H1 (cell line): ENCODE results near the gene FAM83G. TPM values are rescaled to one million over a fixed set of nuclear protein-coding genes. Genes with fewer than 3 reads are reported as not detected.

Experiments
- CTCF ChIA-PET: fragments of 300-600 bp; sonication (Branson Sonifier 250); formaldehyde crosslinking; loops from one replicate; lab custom pipeline; 2021; ENCODE audit not compliant: partially characterized antibody; lab: Charles Lee
- POLR2A ChIA-PET: fragments of 300-600 bp; sonication (Branson Sonifier 250); formaldehyde crosslinking; loops from one replicate; lab custom pipeline; 2021; ENCODE audit warnings: inconsistent platforms; ENCODE audit not compliant: partially characterized antibody; lab: Charles Lee
- DNase-seq, 2 experiments: peaks; one replicate each; pipeline versions ENCODE4 v3.0.0 to v3.0.0-alpha.2; 2010 to 2022; ENCODE audit warnings: low spot score in 2 of 2, low read depth in 1 of 2, mixed read lengths in 1 of 2
- FAIRE-seq: peaks from 2 replicates; lab custom pipeline; 2011; peaks lifted over from hg19 to GRCh38; lab: Jason Lieb, UNC
- H2AFZ ChIP-seq: 2 replicates; pipeline ENCODE4 v1.8.1; 2012; ENCODE audit warnings: low read length, inconsistent platforms
- H2AK5ac ChIP-seq: 2 replicates; pipeline ENCODE4 v1.6.1; 2013; ENCODE audit warnings: low read depth, low read length
- H2BK120ac ChIP-seq: replicated peaks from 2 replicates; pipeline ENCODE3; 2013; ENCODE audit warnings: low read depth, low read length, inconsistent platforms
- H2BK12ac ChIP-seq: 2 replicates; pipeline ENCODE4 v1.6.1; 2013; ENCODE audit warnings: low read depth, low read length
- H2BK15ac ChIP-seq: 2 replicates; pipeline ENCODE4 v1.6.1; 2013; ENCODE audit warnings: low read length
- H2BK20ac ChIP-seq: 2 replicates; pipeline ENCODE4 v1.6.1; 2013; ENCODE audit warnings: low read length
- H2BK5ac ChIP-seq: 2 replicates; pipeline ENCODE4 v1.6.1; 2013; ENCODE audit warnings: low read depth, low read length
- H3K14ac ChIP-seq: 2 replicates; pipeline ENCODE4 v1.6.1; 2013; ENCODE audit warnings: inconsistent platforms; ENCODE audit not compliant: insufficient read length
- H3K18ac ChIP-seq: 2 replicates; pipeline ENCODE4 v1.6.1; 2013; ENCODE audit warnings: low read length; ENCODE audit errors: extremely low read depth
- H3K23ac ChIP-seq: 2 replicates; pipeline ENCODE4 v1.6.1; 2013; ENCODE audit warnings: inconsistent platforms; ENCODE audit not compliant: insufficient read length
- H3K23me2 ChIP-seq: 2 replicates; pipeline ENCODE4 v1.6.1; 2013; ENCODE audit warnings: low read depth, low read length
- H3K27ac ChIP-seq: 2 replicates; pipeline ENCODE4 v1.6.1; 2011; ENCODE audit warnings: low read depth, low read length, inconsistent platforms
- H3K27me3 ChIP-seq, 4 experiments: replicated peaks in 1 of 4; 1 replicate in 1 of 4; 2 replicates in 3 of 4; pipeline versions ENCODE4 v1.6.1 to v1.8.1; 2011 to 2013; ENCODE audit warnings: low read length in 3 of 4, mild to moderate bottlenecking in 3 of 4, inconsistent platforms in 2 of 4, mixed read lengths in 2 of 4, moderate library complexity in 1 of 4; ENCODE audit not compliant: control insufficient read depth in 3 of 4, insufficient read depth in 3 of 4; ENCODE audit errors: extremely low read depth in 1 of 4
- H3K36me3 ChIP-seq, 4 experiments: 2 replicates each; pipeline versions ENCODE4 v1.6.1 to v1.8.1; 2011 to 2013; ENCODE audit warnings: mild to moderate bottlenecking in 4 of 4, low read length in 3 of 4, moderate library complexity in 2 of 4, control low read depth in 1 of 4, inconsistent platforms in 1 of 4; ENCODE audit not compliant: insufficient read depth in 4 of 4, control insufficient read depth in 2 of 4
- H3K4ac ChIP-seq: replicated peaks from 2 replicates; pipeline ENCODE3; 2013; ENCODE audit warnings: low read length, low read depth, mixed read lengths, inconsistent platforms; ENCODE audit not compliant: insufficient read length
- H3K4me1 ChIP-seq, 4 experiments: replicated peaks in 1 of 4; 1 replicate in 1 of 4; 2 replicates in 3 of 4; pipeline versions ENCODE4 v1.6.1 to v1.8.1; 2011 to 2013; ENCODE audit warnings: low read length in 3 of 4, inconsistent platforms in 2 of 4, mixed read lengths in 1 of 4; ENCODE audit not compliant: insufficient read depth in 4 of 4, control insufficient read depth in 3 of 4
- H3K4me2 ChIP-seq, 2 experiments: 2 replicates each; pipeline versions ENCODE4 v1.6.1 to v1.8.1; 2011 to 2013; ENCODE audit warnings: low read depth in 2 of 2, low read length in 2 of 2, control low read depth in 1 of 2, inconsistent platforms in 1 of 2, mild to moderate bottlenecking in 1 of 2; ENCODE audit not compliant: insufficient read depth in 1 of 2
- H3K4me3 ChIP-seq, 4 experiments: fragments of 200-600, 300-600 bp in 1 of 4; sonication (generic), shearing (Covaris generic), sonication (Bioruptor Twin) in 1 of 4; 2 replicates each; pipeline versions ENCODE4 v1.5.1 to v1.8.1; 2011 to 2016; ENCODE audit warnings: low read length in 4 of 4, low read depth in 3 of 4, control low read depth in 2 of 4, inconsistent platforms in 2 of 4, mild to moderate bottlenecking in 2 of 4, mixed read lengths in 1 of 4, moderate library complexity in 1 of 4; ENCODE audit not compliant: insufficient read depth in 2 of 4; ENCODE audit errors: extremely low read depth in 1 of 4
- H3K56ac ChIP-seq: replicated peaks from 2 replicates; pipeline ENCODE3; 2013; ENCODE audit warnings: low read depth, mild to moderate bottlenecking, mixed read lengths, low read length, inconsistent platforms; ENCODE audit not compliant: insufficient read length
- H3K79me1 ChIP-seq: 2 replicates; pipeline ENCODE4 v1.6.1; 2013; ENCODE audit warnings: low read depth, low read length, control low read depth
- H3K79me2 ChIP-seq, 2 experiments: 2 replicates each; pipeline versions ENCODE4 v1.6.1 to v1.8.1; 2012 to 2013; ENCODE audit warnings: low read length in 2 of 2, mild to moderate bottlenecking in 2 of 2, inconsistent platforms in 1 of 2; ENCODE audit not compliant: insufficient read depth in 2 of 2, control insufficient read depth in 1 of 2
- H3K9ac ChIP-seq, 4 experiments: replicated peaks in 1 of 4; 1 replicate in 1 of 4; 2 replicates in 3 of 4; pipeline versions ENCODE4 v1.6.1 to v1.8.1; 2011 to 2013; ENCODE audit warnings: low read depth in 3 of 4, low read length in 3 of 4, control low read depth in 2 of 4, mild to moderate bottlenecking in 2 of 4, moderate library complexity in 2 of 4, inconsistent platforms in 1 of 4; ENCODE audit errors: extremely low read depth in 1 of 4
- H3K9me3 ChIP-seq, 2 experiments: 2 replicates each; pipeline versions ENCODE4 v1.6.1 to v1.8.1; 2012 to 2013; ENCODE audit warnings: mild to moderate bottlenecking in 2 of 2, moderate library complexity in 2 of 2, control low read depth in 1 of 2, inconsistent platforms in 1 of 2, low read depth in 1 of 2, low read length in 1 of 2, mixed read lengths in 1 of 2; ENCODE audit not compliant: insufficient read depth in 2 of 2
- H4K20me1 ChIP-seq, 2 experiments: replicated peaks in 1 of 2; 2 replicates each; pipeline versions ENCODE3 to v1.8.1; 2011 to 2013; ENCODE audit warnings: inconsistent platforms in 2 of 2, low read length in 2 of 2, mild to moderate bottlenecking in 1 of 2; ENCODE audit not compliant: insufficient read depth in 2 of 2, control insufficient read depth in 1 of 2
- H4K5ac ChIP-seq: 2 replicates; pipeline ENCODE4 v1.6.1; 2013; ENCODE audit warnings: low read length, low read depth, mixed read lengths, inconsistent platforms; ENCODE audit not compliant: insufficient read length
- H4K8ac ChIP-seq: 2 replicates; pipeline ENCODE4 v1.8.0; 2013; ENCODE audit warnings: mild to moderate bottlenecking, moderate library complexity, low read length, inconsistent platforms; ENCODE audit not compliant: insufficient read depth; ENCODE audit errors: extremely low read depth
- H4K91ac ChIP-seq: replicated peaks from 2 replicates; pipeline ENCODE3; 2013; ENCODE audit warnings: low read length, mixed read lengths, inconsistent platforms; ENCODE audit not compliant: insufficient read length
- ASH2L ChIP-seq: fragments of 200-600, 300-600 bp; sonication (generic); IDR thresholded peaks from one replicate; pipeline ENCODE4 v1.7.1; 2017; ENCODE audit warnings: low read length
- EGR1 ChIP-seq: IDR thresholded peaks from 2 replicates; pipeline ENCODE4 v1.6.1; 2011; ENCODE audit warnings: low read depth, low read length, borderline replicate concordance
- JUND ChIP-seq: IDR thresholded peaks from 2 replicates; pipeline ENCODE4 v1.6.1; 2011; ENCODE audit warnings: mild to moderate bottlenecking, improper control_type of control experiment, low read length
- KDM1A ChIP-seq: fragments of 200-600, 300-600 bp; sonication (generic); IDR thresholded peaks from 2 replicates; pipeline ENCODE4 v1.7.1; 2016; ENCODE audit warnings: mild to moderate bottlenecking, low read length, borderline replicate concordance
- POU5F1 ChIP-seq: IDR thresholded peaks from 2 replicates; pipeline ENCODE4 v1.6.1; 2011; ENCODE audit warnings: low read depth, mild to moderate bottlenecking, low read length, moderate library complexity
- RAD21 ChIP-seq, 2 experiments: IDR thresholded peaks in 1 of 2; conservative IDR thresholded peaks in 1 of 2; 2 replicates each; pipeline ENCODE4 v1.6.1; 2011; ENCODE audit warnings: low read depth in 2 of 2, low read length in 2 of 2, improper control_type of control experiment in 1 of 2, inconsistent platforms in 1 of 2, mild to moderate bottlenecking in 1 of 2, moderate library complexity in 1 of 2
- RBBP5 ChIP-seq: IDR thresholded peaks from 2 replicates; pipeline ENCODE4 v1.7.1; 2012; ENCODE audit warnings: low read depth, mild to moderate bottlenecking, inconsistent platforms, low read length, moderate library complexity, borderline replicate concordance
- SIN3A ChIP-seq, 2 experiments: IDR thresholded peaks in 1 of 2; conservative IDR thresholded peaks in 1 of 2; 2 replicates each; pipeline ENCODE4 v1.6.1; 2011 to 2012; ENCODE audit warnings: low read length in 2 of 2, improper control_type of control experiment in 1 of 2, low read depth in 1 of 2, mild to moderate bottlenecking in 1 of 2
- WGBS, 2 experiments: shearing (Covaris generic) in 1 of 2; methylation state at CpG; one replicate each; pipeline versions ENCODE4 v1.1.6 to v1.1.7; 2013 to 2015; ENCODE audit warnings: low lambda C conversion rate in 2 of 2, mixed read lengths in 2 of 2, inconsistent platforms in 1 of 2, low coverage in 1 of 2, missing lambda C conversion rate in 1 of 2; ENCODE audit not compliant: insufficient replicate concordance in 2 of 2, insufficient coverage in 1 of 2, insufficient read length in 1 of 2; ENCODE audit errors: extremely low coverage in 1 of 2, missing lambda C conversion rate in 1 of 2; 5-methylcytosine and 5-hydroxymethylcytosine counted together
- polyA plus RNA-seq, 7 experiments: library from polyadenylated mRNA; depleted of rRNA in 3 of 7; stranded (reverse) in 5 of 7; unstranded in 2 of 7; fragments of >200 nt in 5 of 7; fragments of 200-250 nt in 2 of 7; gene quantifications; 1 replicate in 5 of 7; 2 replicates in 1 of 7; 4 replicates in 1 of 7; pipeline versions ENCODE4 v1.2.1 to v1.2.3, GENCODE V29; 2011 to 2013; ENCODE audit warnings: missing spikeins in 2 of 7, mixed read lengths in 2 of 7
- total RNA-seq: library from RNA; stranded (reverse); fragmentation: NEBNext Ultra II Directional; extraction: Animal tissue kit (Norgen Biotek cat#: 25700); gene quantifications from 2 replicates; pipeline ENCODE4 v1.2.1, GENCODE V29; 2021
- TF ChIP-seq, protein P1 (sequence below): IDR thresholded peaks from 2 replicates; pipeline ENCODE4 v1.6.1; 2012; ENCODE audit warnings: inconsistent platforms

The FAM83G gene
- total and polyA plus RNA-seq, 2 of the 8 experiments (the other 6 are each of a cell fraction or from before 2014, with no cell fraction given) = 15.4 to 29.0 TPM

DNA sequence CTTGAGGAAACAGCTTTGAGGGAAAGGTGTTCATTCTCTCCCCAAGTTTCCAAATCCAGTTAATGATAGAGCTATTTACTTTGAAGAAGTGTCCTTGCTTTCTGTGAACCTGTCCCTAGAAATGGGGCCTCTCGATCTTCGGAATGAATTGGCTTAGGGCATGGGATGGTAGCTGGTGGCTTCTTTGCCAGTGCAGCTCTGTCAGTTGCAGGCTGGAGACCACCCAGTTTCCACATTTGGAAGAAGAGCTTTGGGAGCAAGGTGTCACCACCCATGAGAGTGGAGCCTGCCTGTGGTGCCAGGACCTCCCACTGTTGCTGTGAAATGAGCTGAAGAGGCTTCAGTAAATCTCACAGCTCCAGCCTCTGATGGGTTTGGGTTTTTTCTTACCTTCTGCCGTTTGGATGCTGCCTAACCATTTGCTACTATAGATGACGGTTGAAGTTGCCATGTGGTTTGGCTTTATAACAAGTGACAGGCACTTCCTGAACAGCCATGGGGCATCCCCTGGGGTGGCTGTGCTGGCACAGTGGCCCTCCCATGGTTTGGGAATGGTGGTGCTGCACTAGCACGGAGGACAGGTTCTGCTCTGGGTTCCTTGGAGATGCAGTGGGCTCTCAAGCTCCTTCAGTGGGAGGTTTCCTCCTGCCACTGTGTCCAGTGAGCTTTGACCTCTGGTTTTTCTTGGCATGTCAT lies 72.1 kb downstream of the FAM83G start:
- CTCF ChIA-PET = interaction anchor here (1.2 to 1.6 kb wide), 3 partner anchors 20 to 29 kb away, joined by 3 to 4 read pairs (median 4); partner anchors contain the start of gene SLC5A10
- no peak overlapping the region for H2AFZ ChIP-seq
- no peak overlapping the region for H3K4me2 ChIP-seq
- no peak overlapping the region for H2BK120ac ChIP-seq
- no peaks in the 10 kb centered on the region for H3K9me3 ChIP-seq
- H4K5ac ChIP-seq = no peak overlapping the region
- H2BK15ac ChIP-seq = no peak overlapping the region
- H3K23ac ChIP-seq = no peak overlapping the region
- H2BK5ac ChIP-seq = no peak overlapping the region
- H3K9ac ChIP-seq = no peak overlapping the region
- no peak for DNase-seq
- peaks cover 3 to 21% (median 13%) of the 10 kb centered on the region in 4 experiments; a peak in 5 of 8 replicates for H3K36me3 ChIP-seq
- no peak overlapping the region for H3K27ac ChIP-seq
- no peak overlapping the region for H3K4ac ChIP-seq
- H3K14ac ChIP-seq = no peak overlapping the region
- H3K23me2 ChIP-seq = no peaks in the 10 kb centered on the region
- H2BK20ac ChIP-seq = no peak overlapping the region
- POLR2A ChIA-PET = interaction anchor here (0.8 to 1.4 kb wide), 5 partner anchors 9 to 74 kb away, joined by 3 to 4 read pairs (median 3); no protein-coding TSS in a partner anchor
- H2AK5ac ChIP-seq = no peak overlapping the region
- no peaks in the 10 kb centered on the region for H3K79me1 ChIP-seq
- H3K27me3 ChIP-seq = no peaks in the 10 kb centered on the region
- H3K56ac ChIP-seq = no peak overlapping the region
- H2BK12ac ChIP-seq = no peak overlapping the region
- no peak overlapping the region for H3K18ac ChIP-seq
- H3K79me2 ChIP-seq = no peaks in the 10 kb centered on the region
- H4K20me1 ChIP-seq = no peaks in the 10 kb centered on the region
- no peak for FAIRE-seq
- TF ChIP-seq KDM1A (no peak), POU5F1 (no peak), RAD21 (IDR thresholded peaks at IDR 0.05 in 1 of 2, conservative IDR thresholded peaks at IDR 0.05 in 1 of 2; ENCODE audit: low read depth in 2 of 2, low read length in 2 of 2) (no peak), ASH2L (no peak), EGR1 (no peak), SIN3A (conservative IDR thresholded peaks at IDR 0.05 in 1 of 2, IDR thresholded peaks at IDR 0.05 in 1 of 2; ENCODE audit: low read depth in 1 of 2, low read length in 2 of 2) (no peak), RBBP5 (no peak), JUND (no peak)
- TF ChIP-seq, protein P1, sequence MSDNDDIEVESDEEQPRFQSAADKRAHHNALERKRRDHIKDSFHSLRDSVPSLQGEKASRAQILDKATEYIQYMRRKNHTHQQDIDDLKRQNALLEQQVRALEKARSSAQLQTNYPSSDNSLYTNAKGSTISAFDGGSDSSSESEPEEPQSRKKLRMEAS = no peak
- H4K91ac ChIP-seq = no peak overlapping the region
- 93% methylated on average over 5 of the region's 5 CpGs; no CpG with 5 or more reads in 1 of the 2 experiments for WGBS, 2 experiments
- no peak overlapping the region for H3K4me3 ChIP-seq
- H4K8ac ChIP-seq = no peak overlapping the region
- no peaks in the 10 kb centered on the region for H3K4me1 ChIP-seq
